Measurements from ENCODE around the gene CX3CR1. TPM values are rescaled to one million over a fixed set of nuclear protein-coding genes. Genes with fewer than 3 reads are reported as not detected.
A peak's percentile ranks its signal among the peaks of the same experiment; 100 is the strongest.

CX3CR1 gene
- total RNA-seq, 2 experiments from 2014 or later: 0.13 TPM; not detected in 1

DNA sequence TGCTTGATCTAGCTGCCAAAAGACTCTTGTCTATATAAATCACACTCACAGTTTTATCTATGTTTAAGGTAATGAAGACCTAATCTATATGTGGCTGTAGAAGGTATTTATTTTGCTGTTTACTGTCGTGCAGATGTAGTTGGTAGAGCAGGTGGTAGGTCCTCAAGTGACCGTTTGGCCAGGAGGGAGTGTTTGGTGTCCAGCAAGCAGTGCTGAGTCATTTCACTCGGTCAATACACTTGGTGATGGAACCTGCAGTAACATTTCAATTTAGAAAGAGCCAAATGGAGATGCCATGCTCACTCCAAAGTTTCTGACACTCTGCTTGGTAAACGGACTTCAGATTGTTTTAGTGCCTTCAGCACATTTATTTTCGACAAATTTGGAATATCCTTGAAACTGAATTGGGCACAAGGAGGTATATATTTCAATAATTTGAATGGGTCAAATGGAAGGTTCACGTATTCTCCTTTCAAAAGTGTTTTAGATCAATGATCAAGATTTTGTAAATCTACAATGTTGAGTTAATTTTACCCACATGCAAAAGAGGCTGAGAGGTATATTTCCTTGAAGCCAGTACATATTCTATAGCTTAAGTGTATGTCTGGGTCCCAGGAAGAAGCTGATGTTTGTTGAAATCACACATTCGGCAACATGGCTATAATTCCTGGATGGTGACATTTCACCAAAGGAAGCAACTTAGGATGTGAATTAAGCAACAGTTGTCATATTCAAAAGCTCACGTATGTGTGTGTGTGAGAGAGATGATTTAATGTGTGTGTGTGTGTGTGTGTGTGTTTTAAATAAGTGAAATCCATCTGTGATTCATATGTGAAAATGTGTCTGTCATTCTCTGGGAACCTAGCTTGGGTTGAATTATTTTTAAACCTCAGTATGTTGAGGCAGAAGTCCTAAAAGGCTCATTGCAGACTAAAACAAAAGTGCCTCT is 7.7 kb upstream of the CX3CR1 start:
- H3K4me3 ChIP-seq (ENCODE audit: low read depth, low read length, poor library complexity, severe bottlenecking): no peak overlapping the region
- DNase-seq (ENCODE audit: low spot score): no peak
- H3K4me1 ChIP-seq (ENCODE audit: insufficient read depth, low read length, poor library complexity, severe bottlenecking): peaks cover 37% of the 10 kb centered on the region
- intact Hi-C loops (cut with micrococcal nuclease; ENCODE audit: unreplicated experiment): loop anchor here (1.0 to 5.0 kb wide), 8 partner anchors 33 to 200 kb away; no protein-coding TSS in a partner anchor
- H2AFZ ChIP-seq (ENCODE audit: low read length): peak overlapping the region; percentile 75
- H3K27ac ChIP-seq (ENCODE audit: low read depth, low read length, poor library complexity, severe bottlenecking): no peak overlapping the region
- no peaks in the 10 kb centered on the region for H3K9me3 ChIP-seq (ENCODE audit: low read length)
- H3K9me2 ChIP-seq (ENCODE audit: insufficient read depth, low read length): no peaks in the 10 kb centered on the region
- H3K79me2 ChIP-seq (ENCODE audit: insufficient read depth, low read depth, low read length): no peaks in the 10 kb centered on the region
- peak overlapping the region; percentile 47 for H3K4me2 ChIP-seq (ENCODE audit: low read length)
- ChIA-PET CTCF (ENCODE audit: unreplicated experiment) (interaction anchor here (0.7 to 2.3 kb wide), 22 partner anchors 8 to 206 kb away, joined by 3 to 87 read pairs (median 5); partner anchors contain the start of genes CX3CR1, TTC21A and XIRP1), POLR2A (interaction anchor here (0.7 to 4.1 kb wide), 20 partner anchors 9 to 203 kb away, joined by 3 to 49 read pairs (median 4); partner anchors contain the start of genes GORASP1, TTC21A and XIRP1)
- TF ChIP-seq, protein P1, sequence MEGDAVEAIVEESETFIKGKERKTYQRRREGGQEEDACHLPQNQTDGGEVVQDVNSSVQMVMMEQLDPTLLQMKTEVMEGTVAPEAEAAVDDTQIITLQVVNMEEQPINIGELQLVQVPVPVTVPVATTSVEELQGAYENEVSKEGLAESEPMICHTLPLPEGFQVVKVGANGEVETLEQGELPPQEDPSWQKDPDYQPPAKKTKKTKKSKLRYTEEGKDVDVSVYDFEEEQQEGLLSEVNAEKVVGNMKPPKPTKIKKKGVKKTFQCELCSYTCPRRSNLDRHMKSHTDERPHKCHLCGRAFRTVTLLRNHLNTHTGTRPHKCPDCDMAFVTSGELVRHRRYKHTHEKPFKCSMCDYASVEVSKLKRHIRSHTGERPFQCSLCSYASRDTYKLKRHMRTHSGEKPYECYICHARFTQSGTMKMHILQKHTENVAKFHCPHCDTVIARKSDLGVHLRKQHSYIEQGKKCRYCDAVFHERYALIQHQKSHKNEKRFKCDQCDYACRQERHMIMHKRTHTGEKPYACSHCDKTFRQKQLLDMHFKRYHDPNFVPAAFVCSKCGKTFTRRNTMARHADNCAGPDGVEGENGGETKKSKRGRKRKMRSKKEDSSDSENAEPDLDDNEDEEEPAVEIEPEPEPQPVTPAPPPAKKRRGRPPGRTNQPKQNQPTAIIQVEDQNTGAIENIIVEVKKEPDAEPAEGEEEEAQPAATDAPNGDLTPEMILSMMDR (conservative IDR thresholded peaks at IDR 0.05; ENCODE audit: low read length): no peak
- no peak for TF ChIP-seq EZH2phosphoT487 (IDR thresholded peaks at IDR 0.05; ENCODE audit: borderline replicate concordance, low read depth, low read length)
- H3K36me3 ChIP-seq (ENCODE audit: insufficient read depth, low read length): no peaks in the 10 kb centered on the region
- BruUV-seq (replicated peaks): no TSS peak
- H4K20me1 ChIP-seq (ENCODE audit: insufficient read depth, low read length): no peaks in the 10 kb centered on the region

DNA sequence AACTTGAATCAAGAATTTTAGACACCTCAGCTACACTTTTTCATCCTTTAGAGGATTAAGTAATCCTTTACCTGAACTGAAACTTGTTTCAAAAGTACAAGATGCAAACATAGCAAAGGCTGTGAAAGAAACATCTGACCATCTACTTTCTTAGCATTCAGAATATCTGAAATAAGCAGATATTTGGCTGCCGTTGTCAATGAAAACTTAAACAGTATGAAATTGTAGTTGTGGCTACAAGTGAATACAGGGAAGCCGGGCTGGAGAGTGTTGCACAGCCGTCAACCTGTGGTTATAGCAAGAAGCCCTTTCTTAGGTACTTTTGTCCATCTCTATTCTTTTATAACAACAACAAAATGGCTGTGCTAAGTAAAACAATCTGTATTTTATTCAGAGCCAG is 6.9 kb upstream of the CX3CR1 start:
- peak overlapping the region; percentile 47 for H3K4me2 ChIP-seq (ENCODE audit: low read length)
- ChIA-PET CTCF (ENCODE audit: unreplicated experiment) (interaction anchor here (1.1 to 2.3 kb wide), 3 partner anchors 96 to 160 kb away, joined by 3 to 8 read pairs (median 6); no protein-coding TSS in a partner anchor), POLR2A (interaction anchor here (0.7 to 4.1 kb wide), 8 partner anchors 29 to 160 kb away, joined by 3 to 49 read pairs (median 3); partner anchors contain the start of gene XIRP1)
- peak overlapping the region; percentile 75 for H2AFZ ChIP-seq (ENCODE audit: low read length)
- peaks cover 43% of the 10 kb centered on the region for H3K4me1 ChIP-seq (ENCODE audit: insufficient read depth, low read length, poor library complexity, severe bottlenecking)
- no peaks in the 10 kb centered on the region for H4K20me1 ChIP-seq (ENCODE audit: insufficient read depth, low read length)
- no peaks in the 10 kb centered on the region for H3K36me3 ChIP-seq (ENCODE audit: insufficient read depth, low read length)
- H3K4me3 ChIP-seq (ENCODE audit: low read depth, low read length, poor library complexity, severe bottlenecking): no peak overlapping the region
- intact Hi-C loops (cut with micrococcal nuclease; ENCODE audit: unreplicated experiment): loop anchor here (5.0 kb wide), 1 partner anchor 199 kb away; no protein-coding TSS in a partner anchor
- H3K9me3 ChIP-seq (ENCODE audit: low read length): no peaks in the 10 kb centered on the region
- TF ChIP-seq, protein P1 (conservative IDR thresholded peaks at IDR 0.05; ENCODE audit: low read length): no peak
- TF ChIP-seq EZH2phosphoT487 (IDR thresholded peaks at IDR 0.05; ENCODE audit: borderline replicate concordance, low read depth, low read length): no peak
- no peak overlapping the region for H3K27ac ChIP-seq (ENCODE audit: low read depth, low read length, poor library complexity, severe bottlenecking)
- no peak for DNase-seq (ENCODE audit: low spot score)
- H3K79me2 ChIP-seq (ENCODE audit: insufficient read depth, low read depth, low read length): no peaks in the 10 kb centered on the region
- BruUV-seq (replicated peaks): no TSS peak
- no peaks in the 10 kb centered on the region for H3K9me2 ChIP-seq (ENCODE audit: insufficient read depth, low read length)
